Smooth muscle cell (in vitro differentiated cells): ENCODE measurements around the gene CATSPERE. TPM values are rescaled to one million over a fixed set of nuclear protein-coding genes. Genes with fewer than 3 reads are reported as not detected.

Experiments
- DNase-seq: peaks from one replicate; lab custom pipeline; 2025; ENCODE audit not compliant: unreplicated experiment; lab: John Stamatoyannopoulos, UW
- H2AFZ ChIP-seq: fragments of 200-600 bp; sonication (generic); 2 replicates; pipeline ENCODE4 v1.6.0; 2016; ENCODE audit warnings: antibody characterized with exemption, low read depth, mild to moderate bottlenecking
- H3F3A ChIP-seq: fragments of 200-600 bp; sonication (generic); 2 replicates; pipeline ENCODE4 v1.6.0; 2017; ENCODE audit warnings: antibody characterized with exemption, low read depth
- H3K27ac ChIP-seq: fragments of 200-600 bp; sonication (generic); 2 replicates; pipeline ENCODE4 v1.5.1; 2016; ENCODE audit warnings: low read depth, mild to moderate bottlenecking
- H3K27me3 ChIP-seq: fragments of 200-600 bp; sonication (generic); 2 replicates; pipeline ENCODE4 v1.6.1; 2016; ENCODE audit warnings: low read depth, mild to moderate bottlenecking
- H3K36me3 ChIP-seq: fragments of 200-600 bp; sonication (generic); 2 replicates; pipeline ENCODE4 v1.5.1; 2016; ENCODE audit warnings: low read depth
- H3K4me1 ChIP-seq: fragments of 200-600 bp; sonication (generic); 2 replicates; pipeline ENCODE4 v1.5.1; 2016; ENCODE audit warnings: low read depth
- H3K4me2 ChIP-seq: fragments of 200-600 bp; sonication (generic); 2 replicates; pipeline ENCODE4 v1.6.0; 2016; ENCODE audit warnings: mild to moderate bottlenecking
- H3K4me3 ChIP-seq: fragments of 200-600 bp; sonication (generic); 2 replicates; pipeline ENCODE4 v1.5.1; 2016; ENCODE audit warnings: mild to moderate bottlenecking
- H3K79me2 ChIP-seq: fragments of 200-600 bp; sonication (generic); 2 replicates; pipeline ENCODE4 v1.6.0; 2016; ENCODE audit warnings: low read depth, mild to moderate bottlenecking
- H3K9ac ChIP-seq: fragments of 200-600 bp; sonication (generic); 2 replicates; pipeline ENCODE4 v1.6.0; 2016; ENCODE audit warnings: low read depth
- H3K9me3 ChIP-seq: fragments of 200-600 bp; sonication (generic); replicated peaks from 2 replicates; pipeline ENCODE4 v1.5.1; 2016; ENCODE audit warnings: low read depth
- H4K20me1 ChIP-seq: fragments of 200-600 bp; sonication (generic); 2 replicates; pipeline ENCODE4 v1.6.0; 2016; ENCODE audit warnings: low read depth
- WGBS: methylation state at CpG from one replicate; pipeline ENCODE4 v1.1.7; 2016; ENCODE audit warnings: low lambda C conversion rate; 5-methylcytosine and 5-hydroxymethylcytosine counted together
- polyA plus RNA-seq: library from polyadenylated mRNA; unstranded; fragments of >200 nt; fragmentation: Nextera tagmentation; extraction: Ambion mirVana; gene quantifications from 2 replicates; pipeline ENCODE4 v1.2.1, GENCODE V29; 2016
- total RNA-seq: library from RNA; depleted of rRNA; stranded (reverse); fragments of >200 nt; gene quantifications from 2 replicates; pipeline ENCODE4 v1.2.3, GENCODE V29; 2014
- TF ChIP-seq, protein P1 (sequence below): fragments of 200-600 bp; sonication (generic); IDR thresholded peaks from 2 replicates; pipeline ENCODE4 v1.5.1; 2017; ENCODE audit warnings: borderline replicate concordance, mild to moderate bottlenecking, antibody characterized with exemption; ENCODE audit not compliant: insufficient read depth, poor library complexity, severe bottlenecking

The CATSPERE gene
- total and polyA plus RNA-seq, 2 experiments from 2014 or later = 0.11 to 0.63 TPM

DNA sequence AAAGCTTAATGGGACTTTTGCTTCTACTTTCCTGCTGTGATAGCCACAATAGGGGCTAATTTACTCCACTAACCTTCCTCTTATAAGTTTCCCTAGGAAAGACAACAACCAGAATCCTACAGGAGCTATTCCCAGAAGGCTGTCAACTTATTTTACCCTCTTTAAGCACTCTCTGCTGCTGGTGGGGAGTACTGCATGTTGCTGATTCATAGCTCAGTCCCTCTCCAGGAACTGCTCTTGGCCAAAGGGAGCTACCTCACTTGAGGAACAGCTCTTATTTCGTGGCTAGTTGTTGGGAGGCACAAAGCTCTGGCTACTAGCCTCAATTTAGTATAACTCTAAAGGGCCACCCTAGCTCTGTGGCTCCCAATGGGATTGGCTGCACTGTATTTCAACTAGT is 46.5 kb upstream of the CATSPERE start:
- Histone ChIP-seq H3K4me2 (no peak overlapping the region), H3K4me3 (no peak overlapping the region), H3K9ac (no peak overlapping the region), H2AFZ (no peak overlapping the region), H3K9me3 (no peaks in the 10 kb centered on the region), H3K36me3 (peaks cover 25% of the 10 kb centered on the region), H3K27ac (no peak overlapping the region), H3K4me1 (no peaks in the 10 kb centered on the region), H3K27me3 (no peaks in the 10 kb centered on the region), H3K79me2 (no peaks in the 10 kb centered on the region), H3F3A (no peaks in the 10 kb centered on the region), H4K20me1 (no peaks in the 10 kb centered on the region)
- 86% methylated on average over 1 of the region's 1 CpG for WGBS
- TF ChIP-seq, protein P1, sequence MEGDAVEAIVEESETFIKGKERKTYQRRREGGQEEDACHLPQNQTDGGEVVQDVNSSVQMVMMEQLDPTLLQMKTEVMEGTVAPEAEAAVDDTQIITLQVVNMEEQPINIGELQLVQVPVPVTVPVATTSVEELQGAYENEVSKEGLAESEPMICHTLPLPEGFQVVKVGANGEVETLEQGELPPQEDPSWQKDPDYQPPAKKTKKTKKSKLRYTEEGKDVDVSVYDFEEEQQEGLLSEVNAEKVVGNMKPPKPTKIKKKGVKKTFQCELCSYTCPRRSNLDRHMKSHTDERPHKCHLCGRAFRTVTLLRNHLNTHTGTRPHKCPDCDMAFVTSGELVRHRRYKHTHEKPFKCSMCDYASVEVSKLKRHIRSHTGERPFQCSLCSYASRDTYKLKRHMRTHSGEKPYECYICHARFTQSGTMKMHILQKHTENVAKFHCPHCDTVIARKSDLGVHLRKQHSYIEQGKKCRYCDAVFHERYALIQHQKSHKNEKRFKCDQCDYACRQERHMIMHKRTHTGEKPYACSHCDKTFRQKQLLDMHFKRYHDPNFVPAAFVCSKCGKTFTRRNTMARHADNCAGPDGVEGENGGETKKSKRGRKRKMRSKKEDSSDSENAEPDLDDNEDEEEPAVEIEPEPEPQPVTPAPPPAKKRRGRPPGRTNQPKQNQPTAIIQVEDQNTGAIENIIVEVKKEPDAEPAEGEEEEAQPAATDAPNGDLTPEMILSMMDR = no peak
- DNase-seq = no peak

GRCh38 chr1:244419024-244419423 is 42.0 kb upstream of the CATSPERE start:
- TF ChIP-seq, protein P1 = no peak
- H2AFZ ChIP-seq = no peak overlapping the region
- no peaks in the 10 kb centered on the region for H4K20me1 ChIP-seq
- peak overlapping the region; percentile 38 for H3K27ac ChIP-seq
- no peaks in the 10 kb centered on the region for H3K27me3 ChIP-seq
- H3K9me3 ChIP-seq = no peaks in the 10 kb centered on the region
- no peak overlapping the region for H3K4me2 ChIP-seq
- H3K36me3 ChIP-seq = peaks cover 28% of the 10 kb centered on the region
- H3K79me2 ChIP-seq = no peaks in the 10 kb centered on the region
- H3K9ac ChIP-seq = no peak overlapping the region
- H3F3A ChIP-seq = no peaks in the 10 kb centered on the region
- H3K4me3 ChIP-seq = no peak overlapping the region
- no peaks in the 10 kb centered on the region for H3K4me1 ChIP-seq
- no peak for DNase-seq
- 93% methylated on average over 4 of the region's 4 CpGs for WGBS

DNA sequence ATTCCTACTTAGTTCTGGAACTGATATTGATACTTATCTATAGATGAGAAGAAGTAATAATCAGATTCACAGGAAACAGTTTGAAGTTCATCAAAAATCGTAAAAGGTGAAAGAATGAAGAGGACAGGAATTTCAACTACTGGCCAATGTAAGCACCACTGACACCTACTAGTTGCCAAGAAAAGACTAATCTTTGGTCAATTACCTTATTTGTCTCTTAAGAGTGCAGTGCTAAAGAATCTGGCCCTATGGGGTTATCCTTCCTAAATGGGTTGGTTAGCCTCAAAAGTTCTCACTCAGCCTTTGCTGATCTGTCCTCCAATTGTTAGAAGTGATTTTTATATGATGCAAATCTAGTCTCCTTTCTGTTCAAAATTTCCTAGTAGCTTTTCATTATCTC is 38.9 kb upstream of the CATSPERE start:
- WGBS = 96% methylated on average over 1 of the region's 1 CpG
- H3F3A ChIP-seq = no peaks in the 10 kb centered on the region
- H3K9ac ChIP-seq = no peak overlapping the region
- no peak overlapping the region for H2AFZ ChIP-seq
- H3K4me2 ChIP-seq = no peak overlapping the region
- TF ChIP-seq, protein P1 = no peak
- H3K4me1 ChIP-seq = no peaks in the 10 kb centered on the region
- no peaks in the 10 kb centered on the region for H3K9me3 ChIP-seq
- no peaks in the 10 kb centered on the region for H3K79me2 ChIP-seq
- H3K27me3 ChIP-seq = no peaks in the 10 kb centered on the region
- H3K36me3 ChIP-seq = peaks cover 14% of the 10 kb centered on the region
- no peak overlapping the region for H3K4me3 ChIP-seq
- H3K27ac ChIP-seq = no peak overlapping the region
- H4K20me1 ChIP-seq = no peaks in the 10 kb centered on the region
- no peak for DNase-seq

- Histone ChIP-seq H3K79me2 (no peaks in the 10 kb centered on the region), H3K9ac (no peak overlapping the region), H3F3A (no peaks in the 10 kb centered on the region), H4K20me1 (no peaks in the 10 kb centered on the region), H3K4me2 (no peak overlapping the region), H2AFZ (no peak overlapping the region), H3K9me3 (no peaks in the 10 kb centered on the region), H3K27me3 (no peaks in the 10 kb centered on the region), H3K36me3 (peaks cover 9% of the 10 kb centered on the region), H3K4me1 (no peaks in the 10 kb centered on the region), H3K4me3 (no peak overlapping the region), H3K27ac (no peak overlapping the region)
- WGBS = 97% methylated on average over 2 of the region's 2 CpGs
- TF ChIP-seq, protein P1 = no peak
- DNase-seq = no peak
Observed at GRCh38 chr1:244424649-244425334, 36.3 kb upstream of the CATSPERE start.
